Fibroblast of skin of left biceps (primary cell): Measurements from ENCODE around the gene RUFY4.

Experiments
- DNase-seq, 2 experiments: peaks; one replicate each; pipeline ENCODE4 v3.0.0-alpha.2; 2013; ENCODE audit warnings: low read depth in 2 of 2

RUFY4 gene

GRCh38 chr2:218068721-218069334 lies at the start of gene RUFY4:
TSS of gene RUFY4 (plus strand) at chr2:218069253. CDS start at chr2:218070606, 1,353 bp downstream.
- DNase-seq: peak; percentile 6 to 13

GRCh38 chr2:218019411-218020060 lies 49.5 kb upstream of the RUFY4 start:
- DNase-seq: no peak

- no peak for DNase-seq
These were observed 48.8 kb upstream of the RUFY4 start for GRCh38 chr2:218020281-218020680.

- no peak for DNase-seq
These were observed 48.0 kb upstream of the RUFY4 start for GRCh38 chr2:218020966-218021535.

GRCh38 chr2:218021536-218022071 lies 47.4 kb upstream of the RUFY4 start:
- DNase-seq: no peak

- DNase-seq: no peak
These were observed 46.8 kb upstream of the RUFY4 start for GRCh38 chr2:218022131-218022850.

GRCh38 chr2:218022851-218023530 lies 46.1 kb upstream of the RUFY4 start:
- DNase-seq: no peak

- no peak for DNase-seq
These were observed 45.4 kb upstream of the RUFY4 start for GRCh38 chr2:218023636-218024035.

- DNase-seq: no peak
These were observed 44.7 kb upstream of the RUFY4 start for GRCh38 chr2:218024336-218024735.

- DNase-seq: no peak
These were observed 44.2 kb upstream of the RUFY4 start for GRCh38 chr2:218024871-218025270.

GRCh38 chr2:218026244-218026643 lies 42.8 kb upstream of the RUFY4 start:
- DNase-seq: no peak

GRCh38 chr2:218026676-218027425 lies 42.2 kb upstream of the RUFY4 start:
- no peak for DNase-seq

GRCh38 chr2:218027426-218028188 lies 41.4 kb upstream of the RUFY4 start:
- DNase-seq: no peak

- DNase-seq: no peak
These were observed 40.9 kb upstream of the RUFY4 start for GRCh38 chr2:218028189-218028495.

- no peak for DNase-seq
These were observed 40.3 kb upstream of the RUFY4 start for GRCh38 chr2:218028562-218029348.

- DNase-seq: no peak
These were observed 39.4 kb upstream of the RUFY4 start for GRCh38 chr2:218029366-218030360.

- DNase-seq: no peak
These were observed 38.5 kb upstream of the RUFY4 start for GRCh38 chr2:218030409-218031195.

- DNase-seq: no peak
These were observed 37.8 kb upstream of the RUFY4 start for GRCh38 chr2:218031261-218031660.
